GM19468 (cell line): ENCODE measurements around the gene ROPN1.
A peak's percentile ranks its signal among the peaks of the same experiment; 100 is the strongest.
"Not testable (repeated sequence)": the region's sequence is repeated elsewhere in the genome, so short reads cannot be mapped to it uniquely, and the experiment has no call there.

Experiments
- ATAC-seq: cut with Tn5 transposase; IDR thresholded peaks from one replicate; pipeline ENCODE4 v1.9.1; 2021; ENCODE audit warnings: mild to moderate bottlenecking, moderate library complexity, moderate number of reproducible peaks; ENCODE audit not compliant: unreplicated experiment; ENCODE audit errors: extremely low read depth

The ROPN1 gene

GRCh38 chr3:123991730-123992588 lies at the start of gene ROPN1:
Gene ROPN1, minus strand, starts transcription at chr3:123992124. Its CDS starts 11,643 bp downstream, at chr3:123980481.
- ATAC-seq, result not testable (repeated sequence)

DNA sequence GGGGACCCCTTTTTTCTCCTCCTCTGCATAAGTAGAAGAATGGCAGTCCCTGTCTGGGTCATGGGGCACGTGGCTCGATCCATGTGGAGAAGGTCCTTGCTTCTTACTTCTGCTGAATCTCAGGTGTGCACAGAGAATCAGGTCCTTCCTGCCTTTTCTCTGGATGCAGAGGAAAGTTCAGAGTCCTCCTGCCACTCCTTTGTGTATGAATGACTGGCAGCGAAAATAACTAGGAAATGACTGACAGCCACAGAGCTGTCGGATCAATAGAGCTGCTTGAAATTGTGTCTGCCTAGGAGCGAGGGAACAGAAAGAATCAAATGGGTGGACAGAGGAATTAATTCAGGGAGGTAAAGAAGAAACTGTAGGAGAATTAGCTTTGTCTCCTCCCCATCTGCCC lies 49.6 kb upstream of the ROPN1 start:
- ATAC-seq, result no peak

- ATAC-seq, result no peak
Measured at GRCh38 chr3:124037326-124037725, 45.4 kb upstream of the ROPN1 start.

DNA sequence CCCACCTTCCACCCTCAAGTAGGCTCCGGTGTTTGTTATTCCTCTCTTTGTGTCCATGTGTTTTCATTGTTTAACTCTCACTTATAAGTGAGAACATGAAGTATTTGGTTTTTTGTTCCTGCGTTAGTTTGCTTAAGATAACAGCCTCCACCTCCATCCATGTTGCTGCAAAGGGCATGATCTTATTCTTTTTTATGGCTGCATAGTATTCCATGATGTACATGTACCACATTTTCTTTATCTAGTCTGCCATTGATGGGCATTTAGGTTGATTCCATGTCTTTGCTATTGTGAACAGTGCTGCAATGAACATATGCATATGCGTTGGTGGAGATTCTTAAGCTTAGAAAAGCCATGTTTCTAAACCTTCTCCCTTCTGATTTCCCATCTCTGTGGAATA lies 44.3 kb upstream of the ROPN1 start:
- not testable (repeated sequence) for ATAC-seq

GRCh38 chr3:124035463-124036121 lies 43.7 kb upstream of the ROPN1 start:
- ATAC-seq, result no peak

- no peak for ATAC-seq
Measured at GRCh38 chr3:124034844-124035152, 42.9 kb upstream of the ROPN1 start.

- ATAC-seq, result no peak
Measured at GRCh38 chr3:124034016-124034843, 42.3 kb upstream of the ROPN1 start.

GRCh38 chr3:124033360-124034015 lies 41.6 kb upstream of the ROPN1 start, which contains the start of gene KALRN:
Gene KALRN, plus strand, starts transcription at chr3:124033369.
- no peak for ATAC-seq

DNA sequence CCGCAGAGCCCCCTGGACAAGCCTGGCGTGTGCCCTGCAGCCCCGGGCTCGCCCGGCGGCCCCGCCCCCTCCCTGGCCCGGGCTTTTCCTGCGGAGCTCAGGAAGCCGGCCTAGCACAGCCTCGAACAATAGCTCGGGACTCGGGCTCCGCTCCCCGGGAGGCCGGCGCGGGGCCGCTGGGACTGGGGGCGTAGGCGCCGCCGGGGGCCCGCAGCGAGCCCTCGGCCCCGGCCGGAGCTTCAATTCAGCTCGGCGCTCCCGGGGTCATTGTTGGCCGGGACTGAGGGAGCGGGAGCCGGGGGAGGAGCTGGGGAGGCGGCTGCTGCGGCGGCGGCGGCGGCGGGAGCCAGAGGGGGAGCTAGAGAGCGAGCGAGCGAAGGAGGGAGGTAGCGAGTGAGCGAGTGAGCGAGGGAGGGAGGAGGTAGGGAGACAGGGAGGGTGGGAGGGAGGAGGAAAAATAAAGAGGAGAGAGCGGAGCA lies 41.0 kb upstream of the ROPN1 start:
- peak; percentile 53 for ATAC-seq

DNA sequence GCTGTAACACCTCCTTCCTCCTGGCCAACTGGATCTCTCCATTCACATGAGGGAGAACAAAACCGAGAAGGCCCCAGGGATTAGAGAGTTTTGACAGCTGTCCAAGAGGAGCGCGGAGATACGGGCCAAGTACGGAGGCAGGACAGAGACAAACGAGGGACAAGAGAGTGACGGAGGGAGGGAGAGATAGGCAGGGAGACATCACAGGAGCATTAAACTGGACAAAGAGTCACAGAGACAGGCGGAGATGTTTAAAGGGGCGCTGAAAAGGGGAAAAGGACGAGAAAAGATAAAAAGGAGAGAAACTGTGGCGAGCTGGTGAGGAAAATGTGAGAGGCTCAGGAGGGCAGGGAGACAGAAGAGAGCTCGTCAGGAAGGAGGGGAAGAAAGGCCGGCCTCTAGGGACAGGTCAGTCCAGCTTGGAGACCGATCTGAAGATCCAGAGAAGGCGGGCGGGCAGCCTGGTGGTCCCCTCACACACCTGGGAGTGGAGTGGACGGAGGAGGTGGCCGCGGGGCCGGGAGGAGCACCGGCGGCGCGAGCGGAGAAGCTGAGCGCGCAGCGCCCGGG lies 40.5 kb upstream of the ROPN1 start:
- ATAC-seq, result no peak

DNA sequence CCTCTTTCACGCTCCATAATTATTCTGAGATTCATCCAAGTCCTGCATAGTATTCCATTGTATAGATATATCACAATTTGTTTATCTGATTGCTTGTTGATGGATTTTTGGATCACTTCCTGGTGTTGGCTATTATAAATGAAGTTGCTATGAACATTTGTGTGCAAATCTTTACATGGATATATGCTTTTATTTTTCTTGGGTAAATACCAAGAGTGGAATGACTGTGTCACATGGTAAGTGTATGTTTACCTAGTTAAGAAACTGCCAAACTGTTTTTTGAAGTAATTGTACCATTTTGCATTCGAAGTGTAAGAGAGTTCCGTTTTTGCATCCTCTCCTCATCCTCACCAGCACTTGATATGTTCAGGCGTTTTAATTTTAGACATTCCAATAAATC lies 34.6 kb upstream of the ROPN1 start:
- ATAC-seq, result no peak

DNA sequence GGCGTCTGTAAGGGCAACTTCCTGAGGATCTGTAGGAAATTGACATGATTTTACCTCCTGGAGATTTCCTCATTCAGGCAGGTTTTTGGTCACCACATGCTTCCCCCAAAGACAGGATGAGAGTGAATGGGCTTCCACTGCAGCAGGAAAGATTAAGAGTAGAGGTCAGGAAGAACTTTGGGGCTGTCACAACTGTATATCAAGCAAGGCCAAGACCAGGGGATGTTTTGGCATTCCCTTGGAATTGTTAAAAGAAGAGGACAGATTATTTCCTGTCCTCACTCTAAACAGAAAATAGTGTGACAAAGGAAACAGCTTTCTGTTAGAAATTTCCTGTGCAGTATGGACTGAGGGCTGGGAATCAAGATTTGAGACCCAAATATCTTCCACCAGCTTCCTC lies 31.6 kb upstream of the ROPN1 start:
- not testable (repeated sequence) for ATAC-seq

- no peak for ATAC-seq
Measured at GRCh38 chr3:124019291-124019690, 27.4 kb upstream of the ROPN1 start.

- not testable (repeated sequence) for ATAC-seq
Measured at GRCh38 chr3:124017502-124017901, 25.6 kb upstream of the ROPN1 start.

- ATAC-seq, result not testable (repeated sequence)
Measured at GRCh38 chr3:124016483-124016882, 24.6 kb upstream of the ROPN1 start.

DNA sequence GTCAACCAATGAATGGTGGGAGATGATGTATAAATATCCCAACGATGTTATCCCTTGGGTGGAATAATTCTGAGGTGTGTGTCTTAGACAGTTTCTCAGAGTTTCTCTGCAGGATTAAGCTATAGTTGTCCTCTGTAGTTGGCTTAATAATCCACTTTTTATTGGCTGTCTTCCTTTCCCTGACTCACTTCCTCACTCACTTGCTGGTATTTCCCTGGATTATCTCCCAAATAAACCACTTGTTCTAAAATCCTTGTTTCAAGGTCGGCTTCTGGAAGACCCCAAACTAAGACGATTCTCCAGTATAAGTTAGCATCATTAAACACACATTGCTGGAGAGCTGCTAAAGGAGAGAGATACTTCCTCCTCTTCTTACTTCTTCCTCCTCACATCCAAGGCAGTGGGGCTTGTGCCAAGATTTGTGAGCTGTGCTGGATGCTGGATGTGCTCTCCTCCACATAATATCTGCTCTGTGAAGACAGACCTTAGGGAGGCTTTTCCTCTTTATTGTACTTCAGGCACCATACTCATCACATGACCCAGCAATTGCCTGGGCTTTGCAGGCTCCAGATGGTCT lies 22.5 kb upstream of the ROPN1 start:
- no peak for ATAC-seq

GRCh38 chr3:124008321-124008720 lies 16.4 kb upstream of the ROPN1 start:
- ATAC-seq, result not testable (repeated sequence)

DNA sequence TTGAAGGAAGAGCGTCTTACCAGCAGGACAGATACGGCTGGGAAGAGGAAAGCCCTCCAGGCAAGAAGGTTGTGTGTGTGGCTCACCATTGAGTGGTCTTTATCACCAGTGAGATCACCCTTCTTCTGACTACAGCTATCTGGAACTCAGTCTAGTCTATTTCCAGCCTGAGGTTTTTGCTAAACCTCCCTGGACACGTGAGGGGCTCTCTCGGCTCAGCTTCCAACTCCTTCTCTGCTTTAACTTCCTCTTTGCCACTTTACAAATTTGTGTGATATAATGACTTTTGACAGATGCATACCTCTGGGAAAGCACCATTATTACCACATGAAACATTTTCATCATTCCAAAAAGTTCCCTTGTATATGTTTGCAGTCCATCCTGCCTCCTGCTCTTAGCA lies 15.3 kb upstream of the ROPN1 start:
- no peak for ATAC-seq

- not testable (repeated sequence) for ATAC-seq
Measured at GRCh38 chr3:124002405-124003079, 10.6 kb upstream of the ROPN1 start.
